ENCODE data around the gene PRKCA.

- TF ChIP-seq CTCF (IDR thresholded peaks at IDR 0.05; ENCODE audit: low read depth, low read length) (no peak), EZH2phosphoT487 (IDR thresholded peaks at IDR 0.05; ENCODE audit: low read depth) (no peak)
Measured at GRCh38 chr17:66793814-66794213, 491.4 kb downstream of the PRKCA start.
